Fibroblast of lung (primary cell): ENCODE measurements around the gene JUND. TPM values are rescaled to one million over a fixed set of nuclear protein-coding genes. Genes with fewer than 3 reads are reported as not detected.

Source experiments
- DNase-seq, 2 donors: peaks; one replicate each; pipeline versions ENCODE4 v3.0.0 to v3.0.0-alpha.2; 2010; ENCODE audit warnings: low read depth in 2 of 2
- H2AFZ ChIP-seq: 2 replicates; pipeline ENCODE4 v1.5.1; 2012; ENCODE audit warnings: low read length, control low read depth, inconsistent platforms
- H3K27ac ChIP-seq: 2 replicates; pipeline ENCODE4 v1.5.1; 2011; ENCODE audit warnings: low read length, control low read depth; ENCODE audit not compliant: insufficient read depth
- H3K27me3 ChIP-seq: 2 replicates; pipeline ENCODE4 v1.5.1; 2011; ENCODE audit warnings: mild to moderate bottlenecking, low read length; ENCODE audit not compliant: control insufficient read depth, insufficient read depth
- H3K36me3 ChIP-seq: 2 replicates; pipeline ENCODE4 v1.5.1; 2011; ENCODE audit warnings: low read length; ENCODE audit not compliant: control insufficient read depth, insufficient read depth
- H3K4me1 ChIP-seq: 2 replicates; pipeline ENCODE4 v1.5.1; 2011; ENCODE audit warnings: low read length; ENCODE audit not compliant: control insufficient read depth, insufficient read depth; ENCODE audit errors: extremely low read depth
- H3K4me2 ChIP-seq: 2 replicates; pipeline ENCODE4 v1.5.1; 2011; ENCODE audit warnings: low read length, control low read depth; ENCODE audit not compliant: insufficient read depth; ENCODE audit errors: extremely low read depth
- H3K4me3 ChIP-seq, 4 experiments: fragments of 200-600 bp in 1 of 4; sonication (generic) in 1 of 4; replicated peaks in 1 of 4; 2 replicates each; pipeline ENCODE4 v1.5.1; 2011 to 2016; ENCODE audit warnings: low read length in 4 of 4, low read depth in 3 of 4, mild to moderate bottlenecking in 3 of 4, control low read depth in 2 of 4, inconsistent platforms in 1 of 4, mixed read lengths in 1 of 4; ENCODE audit not compliant: insufficient read depth in 1 of 4; ENCODE audit errors: control extremely low read depth in 1 of 4
- H3K79me2 ChIP-seq: 2 replicates; pipeline ENCODE4 v1.5.1; 2012; ENCODE audit warnings: mild to moderate bottlenecking, low read length, inconsistent platforms; ENCODE audit not compliant: control insufficient read depth, insufficient read depth
- H3K9ac ChIP-seq: 2 replicates; pipeline ENCODE4 v1.5.1; 2011; ENCODE audit warnings: mild to moderate bottlenecking, low read length, control low read depth; ENCODE audit not compliant: insufficient read depth
- H3K9me3 ChIP-seq: 2 replicates; pipeline ENCODE4 v1.5.1; 2012; ENCODE audit warnings: low read depth, low read length; ENCODE audit not compliant: control insufficient read depth, insufficient read depth
- H4K20me1 ChIP-seq: 2 replicates; pipeline ENCODE4 v1.5.1; 2011; ENCODE audit warnings: low read length; ENCODE audit not compliant: control insufficient read depth, insufficient read depth; ENCODE audit errors: extremely low read depth
- CTCF ChIP-seq, 2 donors: IDR thresholded peaks in 1 of 2; conservative IDR thresholded peaks in 1 of 2; 1 replicate in 1 of 2; 2 replicates in 1 of 2; pipeline ENCODE4 v1.5.1; 2011 to 2012; ENCODE audit warnings: low read length in 2 of 2, control low read depth in 1 of 2, inconsistent platforms in 1 of 2, low read depth in 1 of 2, mild to moderate bottlenecking in 1 of 2
- EZH2 ChIP-seq: IDR thresholded peaks from 2 replicates; pipeline ENCODE4 v1.5.1; 2012; ENCODE audit warnings: low read length, control low read depth, mild to moderate bottlenecking; ENCODE audit errors: missing control alignments
- polyA plus RNA-seq, 2 donors: library from polyadenylated mRNA; depleted of rRNA in 1 of 2; stranded (reverse) in 1 of 2; unstranded in 1 of 2; fragments of >200 nt; gene quantifications; 2 replicates each; pipeline ENCODE4 v1.2.1, GENCODE V29; 2011 to 2012; ENCODE audit warnings: missing spikeins in 1 of 2
- total RNA-seq: library from RNA; depleted of rRNA; stranded (reverse); fragments of >200 nt; gene quantifications from 2 replicates; pipeline ENCODE4 v1.2.1, GENCODE V29; 2014

JUND gene
- total and polyA plus RNA-seq, 2 donors (not counting 1 experiment from before 2014, with no cell fraction given), result 65.8 to 166 TPM

DNA sequence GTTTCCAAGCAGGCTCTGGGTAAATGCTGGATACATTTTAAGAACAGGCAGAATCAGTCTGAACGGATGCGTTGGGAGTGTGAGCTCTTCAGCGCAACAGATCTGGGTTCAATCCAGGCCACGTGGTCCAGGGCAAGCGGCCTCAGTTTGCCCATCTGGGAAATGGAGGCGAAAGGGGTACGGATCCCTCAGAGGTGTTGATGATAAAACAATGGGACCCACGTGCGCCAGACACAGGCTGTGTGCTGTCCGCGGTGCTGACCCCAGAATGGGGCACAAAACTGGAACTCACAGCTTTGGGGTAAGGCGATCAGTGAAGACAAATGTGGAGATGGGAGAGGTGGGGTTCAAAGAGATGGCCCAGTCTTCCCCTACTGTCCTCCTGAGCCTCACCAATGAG lies 42.1 kb downstream of the JUND start:
- DNase-seq, result no peak

GRCh38 chr19:18234194-18234593 lies 47.2 kb downstream of the JUND start:
- no peaks in the 10 kb centered on the region for H3K4me1 ChIP-seq
- no peaks in the 10 kb centered on the region for H3K36me3 ChIP-seq
- H3K79me2 ChIP-seq, result no peaks in the 10 kb centered on the region
- H3K4me3 ChIP-seq, result no peak overlapping the region
- no peak overlapping the region for H3K27ac ChIP-seq
- no peak overlapping the region for H3K4me2 ChIP-seq
- no peak overlapping the region for H2AFZ ChIP-seq
- no peaks in the 10 kb centered on the region for H4K20me1 ChIP-seq
- DNase-seq, result no peak
- peaks cover 12% of the 10 kb centered on the region for H3K27me3 ChIP-seq
- H3K9me3 ChIP-seq, result no peaks in the 10 kb centered on the region
- H3K9ac ChIP-seq, result no peak overlapping the region
- TF ChIP-seq CTCF (conservative IDR thresholded peaks at IDR 0.05 in 1 of 2, IDR thresholded peaks at IDR 0.05 in 1 of 2; ENCODE audit: low read depth in 1 of 2, low read length in 2 of 2) (no peak), EZH2 (no peak)

More for the DNA sequence above, 42.1 kb downstream of the JUND start:
- Histone ChIP-seq H4K20me1 (no peaks in the 10 kb centered on the region), H3K9ac (no peak overlapping the region), H3K9me3 (no peaks in the 10 kb centered on the region), H3K4me2 (no peak overlapping the region), H3K4me1 (no peaks in the 10 kb centered on the region), H3K36me3 (no peaks in the 10 kb centered on the region), H3K27me3 (peaks cover 3% of the 10 kb centered on the region), H3K4me3 (no peak overlapping the region), H3K79me2 (no peaks in the 10 kb centered on the region), H3K27ac (no peak overlapping the region), H2AFZ (no peak overlapping the region)
- TF ChIP-seq CTCF (conservative IDR thresholded peaks at IDR 0.05 in 1 of 2, IDR thresholded peaks at IDR 0.05 in 1 of 2; ENCODE audit: low read depth in 1 of 2, low read length in 2 of 2) (no peak), EZH2 (no peak)

DNA sequence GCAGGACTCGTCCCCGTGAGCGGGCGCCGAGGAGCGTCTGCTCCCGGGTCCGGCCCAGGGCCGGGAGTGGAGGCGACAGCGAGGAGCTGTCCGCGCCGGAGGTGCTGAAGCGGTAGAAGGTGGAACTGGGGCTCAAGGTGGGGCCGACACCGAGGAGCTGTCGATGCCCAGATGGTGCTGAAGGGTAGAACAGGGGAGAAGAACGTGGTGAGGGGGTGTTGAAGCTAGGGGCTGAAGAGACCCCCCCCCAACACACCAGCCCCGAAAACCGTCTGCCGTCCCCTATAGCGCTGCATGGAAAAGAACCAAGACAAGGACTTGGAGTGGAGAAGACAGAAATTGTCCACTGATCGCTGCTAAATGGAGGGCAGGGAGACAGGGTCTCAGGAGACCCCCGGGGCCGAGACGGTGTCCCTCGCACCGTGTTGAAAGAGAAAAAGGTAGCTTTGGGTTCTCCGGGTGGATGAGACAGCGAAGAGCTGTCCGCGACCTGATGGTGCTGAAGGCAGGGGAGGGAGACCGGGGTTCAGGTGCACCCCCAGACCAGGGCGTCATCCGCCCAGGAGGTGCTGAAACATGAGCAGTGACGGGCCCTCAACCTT lies 48.1 kb downstream of the JUND start:
- no peak overlapping the region for H2AFZ ChIP-seq
- H3K4me2 ChIP-seq, result no peak overlapping the region
- H3K79me2 ChIP-seq, result no peaks in the 10 kb centered on the region
- H3K9ac ChIP-seq, result no peak overlapping the region
- H3K4me3 ChIP-seq, result no peak overlapping the region
- no peaks in the 10 kb centered on the region for H3K4me1 ChIP-seq
- H3K36me3 ChIP-seq, result no peaks in the 10 kb centered on the region
- peaks cover 13% of the 10 kb centered on the region for H3K27me3 ChIP-seq
- no peak overlapping the region for H3K27ac ChIP-seq
- no peaks in the 10 kb centered on the region for H4K20me1 ChIP-seq
- TF ChIP-seq EZH2 (no peak), CTCF (conservative IDR thresholded peaks at IDR 0.05 in 1 of 2, IDR thresholded peaks at IDR 0.05 in 1 of 2; ENCODE audit: low read depth in 1 of 2, low read length in 2 of 2) (no peak)
- DNase-seq, result peak; percentile 30 to 45
- no peaks in the 10 kb centered on the region for H3K9me3 ChIP-seq
